Measurements from ENCODE around the gene NTN4. TPM values are rescaled to one million over a fixed set of nuclear protein-coding genes. Genes with fewer than 3 reads are reported as not detected.

Gene NTN4
- total and polyA plus RNA-seq, 4 donors: 22.1 to 72.4 (median 53.5) TPM

- DNase-seq (no peak), ATAC-seq (ENCODE audit: insufficient read depth, low FRiP score) (no peak)
- H3K36me3 ChIP-seq (ENCODE audit: control insufficient read depth in 4 of 4, insufficient read depth in 4 of 4, low read length in 4 of 4): no peaks in the 10 kb centered on the region
- 70 to 85% methylated on average over 2 of the region's 2 CpGs for WGBS, 2 donors
- no peaks in the 10 kb centered on the region for H3K27me3 ChIP-seq (ENCODE audit: control insufficient read depth in 3 of 3, insufficient read depth in 3 of 3, low read length in 2 of 3)
- no peak overlapping the region for H3K4me3 ChIP-seq
- H3K9ac ChIP-seq (ENCODE audit: insufficient read depth in 1 of 2, low read length in 2 of 2): no peak overlapping the region
- no peak overlapping the region for H3K27ac ChIP-seq (ENCODE audit: low read depth in 1 of 2, low read length in 1 of 2)
- H3K4me1 ChIP-seq (ENCODE audit: control insufficient read depth in 5 of 5, insufficient read depth in 5 of 5, low read length in 5 of 5): peaks cover 0 to 7% (median 0%) of the 10 kb centered on the region in 5 donors
- TF ChIP-seq CTCF (IDR thresholded peaks at IDR 0.05; ENCODE audit: control extremely low read depth, extremely low read depth): no peak
- no peaks in the 10 kb centered on the region for H3K9me3 ChIP-seq (ENCODE audit: control insufficient read depth in 4 of 4, insufficient read depth in 3 of 4, low read length in 3 of 4)
These were observed 39.9 kb upstream of the NTN4 start for GRCh38 chr12:95830335-95831089.

- DNase-seq (peak in 2 of 3 donors; percentile 26 to 45), ATAC-seq (ENCODE audit: insufficient read depth, low FRiP score) (no peak)
- Histone ChIP-seq H3K27me3 (ENCODE audit: control insufficient read depth in 3 of 3, insufficient read depth in 3 of 3, low read length in 2 of 3) (no peaks in the 10 kb centered on the region), H3K27ac (ENCODE audit: low read depth in 1 of 2, low read length in 1 of 2) (no peak overlapping the region), H3K9ac (ENCODE audit: insufficient read depth in 1 of 2, low read length in 2 of 2) (no peak overlapping the region), H3K4me1 (ENCODE audit: control insufficient read depth in 5 of 5, insufficient read depth in 5 of 5, low read length in 5 of 5) (peaks cover 0 to 7% (median 0%) of the 10 kb centered on the region in 5 donors), H3K9me3 (ENCODE audit: control insufficient read depth in 4 of 4, insufficient read depth in 3 of 4, low read length in 3 of 4) (no peaks in the 10 kb centered on the region), H3K36me3 (ENCODE audit: control insufficient read depth in 4 of 4, insufficient read depth in 4 of 4, low read length in 4 of 4) (no peaks in the 10 kb centered on the region), H3K4me3 (no peak overlapping the region)
- TF ChIP-seq CTCF (IDR thresholded peaks at IDR 0.05; ENCODE audit: control extremely low read depth, extremely low read depth): no peak
These were observed 38.8 kb upstream of the NTN4 start for GRCh38 chr12:95829395-95829794.

GRCh38 chr12:95820096-95820703 lies 29.6 kb upstream of the NTN4 start:
- Histone ChIP-seq H3K27me3 (ENCODE audit: control insufficient read depth in 3 of 3, insufficient read depth in 3 of 3, low read length in 2 of 3) (no peaks in the 10 kb centered on the region), H3K27ac (ENCODE audit: low read depth in 1 of 2, low read length in 1 of 2) (no peak overlapping the region), H3K9ac (ENCODE audit: insufficient read depth in 1 of 2, low read length in 2 of 2) (no peak overlapping the region), H3K4me3 (no peak overlapping the region), H3K36me3 (ENCODE audit: control insufficient read depth in 4 of 4, insufficient read depth in 4 of 4, low read length in 4 of 4) (no peaks in the 10 kb centered on the region), H3K9me3 (ENCODE audit: control insufficient read depth in 4 of 4, insufficient read depth in 3 of 4, low read length in 3 of 4) (no peaks in the 10 kb centered on the region), H3K4me1 (ENCODE audit: control insufficient read depth in 5 of 5, insufficient read depth in 5 of 5, low read length in 5 of 5) (no peaks in the 10 kb centered on the region)
- no peak for ATAC-seq (ENCODE audit: insufficient read depth, low FRiP score)
- 3% methylated on average over 1 of the region's 1 CpG for WGBS, 2 donors
- DNase-seq: peak; percentile 36 to 67 (median 65)
- TF ChIP-seq CTCF (IDR thresholded peaks at IDR 0.05; ENCODE audit: control extremely low read depth, extremely low read depth): peak; percentile 40
